ENCODE measurements around the gene CR1L.
A peak's percentile ranks its signal among the peaks of the same experiment; 100 is the strongest.
"Not testable (repeated sequence)": the region's sequence is repeated elsewhere in the genome, so short reads cannot be mapped to it uniquely, and the experiment has no call there.

CR1L gene

DNA sequence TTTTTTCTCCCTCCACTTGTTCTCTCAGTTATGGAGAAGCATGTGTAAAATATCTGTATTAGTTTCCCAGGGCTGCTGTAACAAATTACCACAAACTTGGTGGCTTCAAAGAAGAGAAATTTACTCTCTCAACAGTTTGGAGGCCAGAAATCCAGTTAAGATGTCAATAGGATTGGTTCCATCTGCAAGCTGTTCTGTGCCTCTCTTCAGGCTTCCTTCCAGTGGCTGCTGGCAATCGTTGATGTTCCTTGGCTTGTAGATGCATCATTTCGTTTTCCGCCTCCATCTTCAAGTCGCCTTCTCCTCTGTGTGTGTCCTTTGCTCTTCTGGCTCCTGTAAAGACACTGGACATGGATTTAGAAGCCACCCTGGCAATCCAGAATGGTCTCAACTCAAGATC lies 45.6 kb downstream of the CR1L start:
- not testable (repeated sequence) for DNase-seq

DNA sequence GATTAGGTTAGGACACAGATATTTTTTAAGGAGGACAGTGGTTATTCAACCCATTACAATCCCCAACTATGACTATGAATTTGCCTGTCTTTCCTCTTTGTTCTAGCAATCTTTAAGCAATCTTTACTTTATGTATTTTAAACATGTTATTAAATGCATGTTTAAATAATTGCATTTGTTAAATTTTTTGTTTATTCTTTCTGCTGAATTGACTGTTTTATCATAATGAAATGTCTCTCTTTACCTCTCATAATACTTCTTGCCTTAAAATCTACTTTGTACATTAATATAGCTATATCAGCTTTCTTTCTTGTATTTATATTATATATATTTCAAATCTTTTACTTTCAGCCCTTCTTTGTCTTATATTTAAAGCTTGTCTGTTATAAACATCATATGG lies 46.1 kb downstream of the CR1L start:
- DNase-seq, result no peak

DNA sequence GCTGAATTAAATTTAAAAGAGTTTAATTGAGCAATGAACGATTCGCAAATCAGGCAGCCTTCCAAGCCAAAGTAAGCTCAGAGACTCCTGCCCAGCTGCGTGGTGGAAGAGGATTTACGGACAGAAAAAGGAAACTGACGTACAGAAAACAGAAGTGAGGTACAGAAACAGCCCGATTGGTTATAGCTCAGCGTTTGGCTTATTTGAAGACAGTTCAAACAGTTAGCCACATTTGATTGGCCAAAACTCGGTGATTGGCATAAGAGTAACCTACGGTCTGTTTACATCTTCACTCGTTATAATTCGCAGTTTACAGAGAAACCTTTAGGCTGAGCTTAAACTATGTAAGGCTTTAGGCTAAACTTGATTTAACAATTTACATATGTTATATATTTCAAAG lies 46.9 kb downstream of the CR1L start:
- no peak for DNase-seq

DNA sequence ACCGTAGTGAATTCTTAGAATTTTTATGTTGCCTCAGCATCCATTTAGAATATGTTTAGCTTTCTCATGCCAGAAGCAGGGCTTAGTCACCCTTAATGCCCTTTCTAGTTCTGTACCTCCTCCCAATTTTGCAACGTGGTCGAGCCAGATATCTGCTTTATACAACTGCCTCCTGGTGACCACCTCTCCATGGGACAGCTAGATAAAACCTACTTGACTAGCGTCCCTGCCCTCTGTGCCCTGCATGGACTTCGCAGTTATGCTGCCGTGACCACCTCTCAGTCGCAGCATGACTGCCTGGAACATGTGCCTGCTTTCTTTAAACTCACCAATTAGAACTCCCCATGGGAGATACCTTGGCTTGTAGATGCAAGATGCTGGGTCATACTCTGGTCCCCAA lies 47.4 kb downstream of the CR1L start:
- not testable (repeated sequence) for DNase-seq

DNA sequence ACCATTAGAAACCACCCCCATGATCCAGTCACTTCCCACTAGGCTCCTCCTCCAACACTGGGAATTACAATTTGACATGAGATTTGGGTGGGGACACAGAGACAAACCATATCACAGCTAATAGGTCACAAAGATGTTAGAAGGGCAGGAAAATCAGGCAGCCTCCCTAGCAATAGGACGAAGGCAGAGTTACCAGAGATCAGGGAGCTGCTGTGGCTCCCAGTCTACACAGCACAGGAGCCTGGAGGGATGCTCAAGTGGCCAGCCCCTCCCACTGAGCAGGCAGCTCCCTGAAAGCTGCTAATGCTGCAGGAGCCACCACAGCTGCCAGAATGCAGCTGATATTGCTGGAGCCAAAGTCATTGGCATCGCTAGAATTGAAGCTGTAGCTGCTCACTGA lies 51.0 kb downstream of the CR1L start:
- no peak for DNase-seq

DNA sequence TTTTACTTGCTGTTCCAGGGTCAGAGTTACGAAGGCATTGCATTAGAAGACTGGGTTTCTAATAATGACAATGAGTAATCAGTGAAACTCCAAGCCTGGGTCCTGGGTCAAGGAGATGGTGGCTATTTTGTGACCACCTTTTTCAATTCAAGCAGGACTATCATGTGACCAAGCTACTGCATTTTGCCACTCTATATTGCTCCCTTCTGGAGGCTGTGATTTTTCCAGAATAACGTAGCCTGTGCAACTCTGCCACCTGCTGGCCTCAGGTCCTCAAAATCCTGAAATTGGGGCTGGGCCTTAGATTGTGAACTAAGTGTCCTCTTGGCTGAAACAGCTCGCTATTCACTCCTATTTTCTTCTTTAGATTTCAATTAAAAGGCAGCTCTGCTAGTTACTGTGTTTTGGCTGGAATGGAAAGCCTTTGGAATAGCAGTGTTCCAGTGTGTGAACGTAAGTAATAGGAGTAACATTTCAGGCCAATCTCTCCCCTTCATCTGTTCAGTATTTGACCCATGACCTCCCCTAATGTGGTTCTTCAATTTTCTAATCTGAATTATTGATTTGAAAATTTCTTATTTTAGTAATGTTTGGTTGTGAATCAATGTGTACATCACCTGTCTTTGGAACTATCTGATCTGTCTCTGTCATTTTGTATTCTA lies 54.0 kb downstream of the CR1L start:
- DNase-seq, result peak; percentile 52

DNA sequence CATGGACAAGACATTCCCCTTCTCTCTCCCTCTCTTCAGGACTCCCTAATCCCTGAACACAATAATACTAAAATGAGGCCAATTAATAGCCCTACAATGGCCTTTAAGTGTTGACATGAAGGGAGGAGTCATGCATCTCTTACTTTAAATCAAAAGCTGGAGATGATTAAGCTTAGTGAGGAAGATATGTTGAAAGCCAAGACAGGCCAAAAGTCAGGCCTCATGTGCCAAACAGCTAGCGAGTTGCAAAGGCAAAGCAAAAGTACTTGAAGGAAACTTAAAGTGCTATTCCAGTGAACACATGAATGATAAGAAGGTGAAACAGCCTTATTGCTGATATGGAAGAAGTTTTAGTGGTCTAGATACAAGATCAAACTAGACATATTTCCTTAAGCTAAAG lies 57.4 kb downstream of the CR1L start:
- no peak for DNase-seq

DNA sequence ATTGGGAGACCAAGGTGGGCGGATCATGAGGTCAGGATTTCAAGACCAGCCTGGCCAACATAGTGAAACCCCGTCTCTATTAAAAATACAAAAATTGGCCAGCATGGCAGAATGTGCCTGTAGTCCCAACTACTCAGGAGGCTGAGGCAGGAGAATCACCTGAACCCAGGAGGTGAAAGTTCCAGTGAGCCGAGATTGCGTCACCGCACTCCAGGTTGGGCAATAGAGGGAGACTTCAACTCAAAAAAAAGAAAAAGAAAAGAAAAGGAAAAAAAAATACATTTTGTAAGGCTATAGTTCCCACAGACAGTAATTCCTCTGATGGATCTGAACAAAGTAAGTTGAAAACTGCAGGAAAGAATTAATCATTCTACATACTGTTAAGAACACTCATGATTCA lies 58.8 kb downstream of the CR1L start:
- no peak for DNase-seq

DNA sequence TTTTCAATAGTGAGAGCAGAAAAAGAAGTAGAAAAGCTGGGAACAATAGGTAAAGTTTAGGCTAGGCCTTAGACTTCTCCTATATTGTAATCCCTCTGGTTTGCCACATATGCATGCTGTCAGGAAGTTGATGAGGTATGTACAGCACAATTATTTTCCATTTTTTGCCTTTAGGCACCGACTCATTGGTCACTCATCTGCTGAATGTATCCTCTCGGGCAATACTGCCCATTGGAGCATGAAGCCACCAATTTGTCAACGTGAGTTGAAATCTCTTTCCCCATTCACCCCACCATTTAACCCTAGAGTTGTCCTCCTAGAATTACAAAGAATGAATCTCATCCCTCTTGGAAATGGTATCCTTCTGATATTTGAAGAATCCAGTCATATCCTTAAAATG lies 63.1 kb downstream of the CR1L start:
- DNase-seq, result not testable (repeated sequence)

DNA sequence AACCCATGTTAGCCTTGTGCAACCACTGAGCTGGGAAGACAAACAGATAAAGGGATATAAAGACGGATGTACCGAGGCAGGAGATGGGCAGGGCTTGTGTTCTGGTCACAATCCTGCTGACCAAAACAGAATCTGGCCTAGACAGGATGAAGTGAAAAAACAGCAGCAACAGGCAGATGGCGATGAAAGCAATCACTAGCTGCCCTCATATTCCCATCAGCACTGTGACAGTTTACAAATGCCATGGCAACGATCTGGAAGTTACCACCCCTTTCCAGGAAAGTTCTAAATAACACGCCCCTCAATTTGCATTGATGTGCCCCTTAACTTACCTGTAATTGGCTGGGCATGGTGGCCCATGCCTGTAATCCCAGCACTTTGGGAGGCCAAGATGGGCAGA lies 66.4 kb downstream of the CR1L start:
- DNase-seq, result no peak

DNA sequence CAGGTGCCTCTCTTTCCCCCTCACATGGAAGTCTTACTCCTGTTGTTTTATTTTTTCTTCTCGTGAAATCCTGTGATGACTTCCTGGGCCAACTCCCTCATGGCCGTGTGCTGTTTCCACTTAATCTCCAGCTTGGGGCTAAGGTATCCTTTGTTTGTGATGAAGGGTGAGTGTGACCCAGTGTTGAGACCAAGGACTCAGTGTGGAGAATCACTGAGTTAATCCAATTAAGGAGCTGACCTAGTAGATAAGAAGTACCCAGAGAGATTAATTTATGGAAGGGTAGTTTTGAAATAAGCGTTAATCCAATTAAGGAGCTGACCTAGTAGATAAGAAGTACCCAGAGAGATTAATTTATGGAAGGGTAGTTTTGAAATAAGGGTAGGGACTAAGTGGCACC lies 67.8 kb downstream of the CR1L start:
- DNase-seq, result not testable (repeated sequence)

DNA sequence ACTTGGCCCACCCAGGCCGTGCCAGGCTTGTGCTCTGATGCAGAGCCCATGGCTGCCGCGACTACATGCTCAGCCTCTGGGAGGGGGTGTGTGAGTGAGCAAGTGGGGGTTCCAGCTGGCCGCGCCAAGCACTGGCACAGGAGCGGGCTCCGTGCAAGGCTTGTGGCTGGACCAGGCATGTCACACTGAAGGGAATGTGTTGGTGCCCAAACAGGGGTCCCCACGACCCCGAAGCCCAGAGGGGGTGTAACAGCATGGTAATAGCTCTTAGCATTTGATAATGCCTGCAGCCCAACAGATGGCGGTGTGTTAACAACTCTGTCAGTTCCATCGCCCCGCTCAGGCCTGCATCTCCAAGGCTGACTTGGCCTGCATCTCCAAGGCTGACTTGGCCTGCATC lies 68.6 kb downstream of the CR1L start:
- DNase-seq, result no peak

DNA sequence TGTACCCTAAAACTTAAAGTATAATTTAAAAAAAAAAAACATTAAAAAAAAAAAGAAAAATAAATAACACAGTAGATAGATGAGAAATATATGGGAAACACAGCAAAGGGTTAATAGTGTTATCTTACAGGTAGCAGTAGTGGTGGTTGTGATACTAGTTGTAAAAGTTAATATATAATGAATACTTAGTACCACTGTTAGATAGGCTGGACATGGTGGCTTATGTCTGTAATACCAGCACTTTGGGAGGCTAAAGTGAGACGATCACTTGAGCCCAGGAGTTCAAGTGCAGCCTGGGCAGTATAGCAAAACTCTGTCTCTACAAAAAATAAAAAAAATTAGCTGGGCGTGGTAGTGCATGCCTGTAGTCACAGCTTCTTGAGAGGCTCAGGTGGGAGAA lies 74.3 kb downstream of the CR1L start:
- no peak for DNase-seq

DNA sequence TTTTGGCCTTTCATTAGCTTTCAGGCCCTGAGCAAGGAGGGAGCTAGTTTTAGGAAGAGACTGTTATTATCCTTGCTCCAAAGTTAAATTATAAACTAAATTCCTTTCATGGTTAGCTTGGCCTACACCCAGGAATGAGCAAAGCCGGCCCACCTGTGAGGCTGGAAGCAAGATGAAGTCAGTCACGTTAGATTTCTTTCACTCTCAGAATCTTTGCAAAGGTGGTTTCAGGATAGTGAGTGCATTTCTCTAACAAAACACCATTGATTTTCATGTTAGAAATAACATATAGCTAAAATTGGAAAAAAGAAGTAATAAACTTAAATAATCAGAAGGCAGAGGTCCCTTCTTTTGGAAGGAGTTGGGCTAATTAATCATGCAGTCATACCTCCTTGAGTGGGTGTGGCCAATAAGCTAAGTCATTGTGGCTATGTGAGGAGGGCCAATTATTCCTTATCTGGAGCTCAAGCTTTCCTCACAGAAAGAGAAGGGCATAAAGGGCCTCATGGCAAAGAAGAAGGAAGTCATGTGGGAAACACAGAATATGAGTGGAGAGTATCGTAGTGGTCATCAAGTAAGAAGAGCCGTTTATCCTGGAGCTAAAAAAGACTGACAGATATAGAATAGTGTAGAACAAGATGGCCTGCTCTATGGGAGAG lies 83.4 kb downstream of the CR1L start:
- DNase-seq, result not testable (repeated sequence)

DNA sequence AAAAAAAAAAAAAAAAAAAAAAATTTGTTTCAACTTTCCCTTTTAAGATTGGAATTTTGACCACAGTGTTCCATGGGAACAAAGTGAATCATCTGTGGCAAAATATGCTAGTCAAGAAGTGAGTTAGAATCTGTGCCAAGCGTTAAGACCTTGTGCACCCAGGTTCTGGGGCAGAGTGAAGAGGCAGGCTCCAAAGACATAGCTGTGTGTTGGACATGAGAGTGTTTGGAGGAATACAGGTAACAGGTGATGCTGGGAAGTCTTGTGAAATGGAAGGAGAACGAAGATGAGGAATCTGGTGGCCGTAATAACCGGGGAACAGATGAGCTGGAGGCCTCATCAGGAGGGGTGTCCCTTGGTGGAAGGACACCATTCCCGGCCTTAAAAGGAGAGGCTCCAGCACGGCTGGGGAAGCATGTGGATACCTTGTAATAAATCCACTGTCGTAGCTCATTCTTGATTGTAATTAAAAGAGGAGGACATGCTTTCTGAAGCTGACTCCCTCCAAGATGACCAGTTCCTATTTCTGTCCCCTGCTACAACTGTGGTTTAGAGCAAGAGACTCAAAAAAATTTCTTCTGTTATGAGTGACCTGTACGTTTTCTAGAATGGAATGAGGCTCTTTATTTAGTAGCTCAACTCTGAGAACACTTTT lies 92.7 kb downstream of the CR1L start:
- not testable (repeated sequence) for DNase-seq

DNA sequence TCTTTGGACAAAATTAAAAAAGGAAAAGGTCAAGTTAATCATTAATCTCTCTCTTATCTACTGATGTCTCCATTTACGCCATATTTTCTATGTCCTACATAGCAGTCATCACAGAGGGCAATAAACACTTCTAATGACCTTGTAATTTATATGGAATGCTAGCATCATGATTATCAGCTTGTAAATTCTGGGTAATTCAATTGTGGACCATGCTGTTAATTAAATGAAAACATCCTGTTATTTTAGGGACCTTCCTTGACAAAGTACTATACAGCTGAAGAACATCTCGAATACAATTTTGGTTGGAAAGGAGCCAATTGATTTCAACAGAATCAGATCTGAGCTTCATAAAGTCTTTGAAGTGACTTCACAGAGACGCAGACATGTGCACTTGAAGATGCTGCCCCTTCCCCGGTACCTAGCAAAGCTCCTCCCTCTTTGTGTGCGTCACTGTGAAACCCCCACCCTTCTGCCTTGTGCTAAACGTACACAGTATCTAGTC lies 93.3 kb downstream of the CR1L start:
- not testable (repeated sequence) for DNase-seq

DNA sequence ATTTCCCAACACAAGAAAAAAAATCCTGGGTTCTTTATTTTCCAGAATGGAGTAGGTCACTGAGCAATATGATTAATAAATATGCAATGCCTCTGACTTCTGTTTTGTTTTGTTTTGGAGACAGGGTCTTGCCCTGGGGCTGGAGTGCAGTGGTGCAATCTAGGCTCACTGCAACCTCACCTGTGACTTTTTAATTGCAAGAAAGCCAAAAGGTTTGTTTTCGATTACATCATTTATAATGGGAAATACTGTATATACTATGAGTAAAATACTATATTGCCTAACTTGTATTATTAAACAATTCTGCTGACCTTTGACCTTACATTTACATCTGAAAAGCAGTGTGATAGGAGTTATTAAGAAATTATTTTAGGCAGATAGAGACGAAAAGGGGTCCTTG lies 95.3 kb downstream of the CR1L start:
- DNase-seq, result no peak

DNA sequence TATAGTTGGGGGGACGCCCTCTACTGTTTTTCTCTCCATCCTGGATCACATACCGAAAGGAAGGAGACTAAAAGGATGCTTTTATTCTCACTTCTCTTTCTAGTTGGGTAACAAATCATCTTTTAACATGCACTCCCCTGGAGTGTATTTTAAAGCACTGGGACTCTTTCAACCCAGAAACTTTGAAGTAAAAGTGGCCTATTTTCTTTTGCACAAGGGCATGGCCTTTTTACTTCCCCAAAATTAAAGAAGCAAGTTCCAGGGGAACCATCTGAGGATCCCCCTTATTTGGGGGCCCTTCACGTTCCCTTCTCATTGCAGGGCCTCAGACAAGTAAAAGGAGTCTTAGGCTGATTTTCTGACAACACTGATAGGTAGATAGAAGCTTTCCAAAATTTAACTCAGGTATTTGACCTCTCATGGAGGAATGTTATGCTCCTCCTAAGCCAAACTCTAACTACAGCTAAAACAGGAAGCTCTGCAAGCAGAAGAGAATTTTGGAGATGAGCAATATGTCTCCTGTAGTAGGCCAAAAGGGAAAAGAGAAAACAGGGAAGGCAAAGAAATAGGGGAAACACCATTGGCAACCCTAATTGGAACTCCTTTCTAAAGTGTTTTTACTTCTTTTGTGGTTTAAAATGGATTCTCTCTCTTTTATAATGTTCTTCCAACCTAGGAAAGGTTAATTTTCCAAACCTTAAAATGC lies 98.1 kb downstream of the CR1L start:
- no peak for DNase-seq

DNA sequence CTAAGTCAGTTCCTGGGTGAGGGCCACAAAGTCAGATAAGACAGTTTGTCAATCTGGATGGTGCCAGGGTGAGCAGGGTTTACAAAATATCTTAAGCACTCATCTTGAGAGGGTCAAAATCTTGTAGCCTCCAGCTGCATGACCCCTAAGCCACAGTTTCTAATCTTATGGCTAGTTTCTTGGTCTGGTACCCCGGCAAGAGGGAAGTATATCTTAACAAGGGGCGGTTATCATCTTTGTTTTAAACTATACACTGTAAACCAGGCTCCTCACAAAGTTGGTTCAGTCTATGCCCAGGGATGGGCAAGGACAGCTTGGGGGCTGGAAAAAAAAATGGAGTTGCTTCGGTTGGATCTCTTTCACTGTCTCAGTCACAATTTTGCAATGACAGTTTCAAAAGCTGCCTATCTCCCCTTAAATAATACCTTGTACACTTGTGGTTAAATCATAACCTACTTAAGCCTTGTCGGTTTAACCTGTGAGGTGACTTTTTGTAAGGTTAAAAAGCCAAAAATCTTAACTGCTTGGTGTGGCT lies 99.1 kb downstream of the CR1L start:
- no peak for DNase-seq

DNA sequence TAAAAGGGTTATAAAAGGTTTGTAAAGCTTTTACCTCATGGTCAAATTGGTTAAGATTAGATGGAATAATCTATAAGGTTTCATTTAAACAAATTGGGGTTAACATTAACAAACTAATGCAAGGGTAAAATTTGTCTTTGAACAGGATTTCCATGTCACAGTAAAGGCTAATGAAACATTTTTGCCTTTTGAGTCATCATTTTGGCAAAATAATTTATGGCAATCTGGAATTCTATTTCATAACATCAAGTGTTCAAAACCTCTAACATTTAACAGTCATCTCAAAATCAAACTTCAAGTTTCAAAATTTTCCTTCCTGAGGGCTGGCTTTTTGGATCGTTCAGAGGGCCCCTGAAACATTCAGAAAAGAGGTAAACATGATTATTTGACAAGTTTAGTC lies 100.4 kb downstream of the CR1L start:
- DNase-seq, result no peak

DNA sequence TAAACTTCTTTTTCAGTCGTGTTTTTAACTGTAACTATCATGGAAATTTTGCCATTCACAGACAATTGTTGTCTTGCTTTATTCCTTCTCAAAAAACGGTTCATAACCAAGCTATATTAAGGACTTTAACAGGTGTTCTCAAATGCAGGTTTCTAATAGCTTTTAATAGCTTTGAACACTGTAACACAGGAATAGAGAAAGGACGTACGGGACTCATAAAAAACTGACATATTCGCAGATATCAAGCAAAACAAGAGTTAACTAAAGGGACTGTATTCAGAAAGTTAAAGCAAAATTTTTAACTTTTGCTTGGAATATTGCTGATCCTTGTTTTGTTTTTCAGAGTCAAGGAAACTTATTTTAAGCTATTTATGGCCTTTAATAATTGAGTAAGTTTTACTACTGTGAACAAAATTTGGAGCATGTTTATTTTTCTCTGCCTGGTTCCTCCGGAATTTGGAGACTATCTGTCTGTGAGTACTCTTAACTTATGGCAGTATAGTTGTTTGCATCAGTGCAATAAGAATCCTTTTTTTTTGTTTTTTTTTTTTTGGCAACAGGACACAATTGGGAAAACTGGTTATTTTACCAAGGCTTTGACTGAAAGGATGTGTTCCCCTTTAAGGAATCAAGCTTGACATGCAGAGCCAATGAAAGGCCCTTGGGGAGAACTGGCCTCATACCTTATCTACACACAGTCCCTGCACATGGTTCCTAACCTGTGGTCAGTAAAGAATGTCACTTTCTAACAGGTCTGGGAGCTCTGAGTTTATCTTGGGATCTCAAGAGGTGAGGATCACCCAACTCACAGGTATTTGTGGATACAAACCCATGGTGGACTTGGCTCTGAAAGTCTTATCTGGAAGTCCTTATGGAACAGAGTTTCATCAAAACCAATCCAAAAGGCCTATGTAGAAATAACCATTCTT lies 101.2 kb downstream of the CR1L start:
- no peak for DNase-seq
